Glutamatergic neuron (in vitro differentiated cells): ENCODE measurements around the gene PPP4R4. TPM values are rescaled to one million over a fixed set of nuclear protein-coding genes. Genes with fewer than 3 reads are reported as not detected.

Experiments
- DNase-seq: peaks from one replicate; pipeline ENCODE4 v3.0.0; 2022
- H3K27ac Mint-ChIP-seq: one replicate; pipeline ENCODE4 v1.8.0; 2020; ENCODE audit warnings: mild to moderate bottlenecking, mixed read lengths, inconsistent platforms; ENCODE audit not compliant: unreplicated experiment
- H3K27me3 Mint-ChIP-seq: one replicate; pipeline ENCODE4 v1.8.0; 2020; ENCODE audit warnings: mild to moderate bottlenecking, moderate library complexity, mixed read lengths, inconsistent platforms; ENCODE audit not compliant: unreplicated experiment
- H3K36me3 Mint-ChIP-seq: one replicate; pipeline ENCODE4 v1.8.0; 2020; ENCODE audit warnings: mild to moderate bottlenecking, mixed read lengths, inconsistent platforms; ENCODE audit not compliant: unreplicated experiment
- H3K4me1 Mint-ChIP-seq: one replicate; pipeline ENCODE4 v1.8.0; 2020; ENCODE audit warnings: mild to moderate bottlenecking, low read depth, mixed read lengths, inconsistent platforms; ENCODE audit not compliant: unreplicated experiment
- H3K4me3 Mint-ChIP-seq: one replicate; pipeline ENCODE4 v1.8.0; 2020; ENCODE audit warnings: mild to moderate bottlenecking, mixed read lengths, inconsistent platforms; ENCODE audit not compliant: unreplicated experiment
- H3K9me3 Mint-ChIP-seq: one replicate; pipeline ENCODE4 v1.8.0; 2020; ENCODE audit warnings: mild to moderate bottlenecking, moderate library complexity, mixed read lengths, inconsistent platforms; ENCODE audit not compliant: unreplicated experiment
- CTCF ChIP-seq: fragments of 200-600 bp; sonication (generic); IDR thresholded peaks from one replicate; pipeline ENCODE4 v1.5.0; 2021; ENCODE audit not compliant: partially characterized antibody, unreplicated experiment
- long read RNA-seq: library from polyadenylated mRNA; unstranded; transcript quantifications from one replicate; pipeline ENCODE4 v2.0.0, GENCODE V29; 2020; ENCODE audit not compliant: unreplicated experiment
- total RNA-seq: library from RNA; stranded (reverse); fragmentation: NEBNext Ultra II Directional; extraction: Animal tissue kit (Norgen Biotek cat#: 25700); gene quantifications from one replicate; pipeline ENCODE4 v1.2.1, GENCODE V29; 2021; ENCODE audit not compliant: unreplicated experiment

Gene PPP4R4
- 1.6 TPM for total RNA-seq
- long read RNA-seq: 0 reads

- peak within 1 kb of the TSS; percentile 86 for H3K4me3 Mint-ChIP-seq
- H3K27me3 Mint-ChIP-seq: peaks cover 9% of the 10 kb centered on the region
- peaks cover 2% of the 10 kb centered on the region for H3K9me3 Mint-ChIP-seq
- no peak for TF ChIP-seq CTCF
- H3K4me1 Mint-ChIP-seq: peaks cover 16% of the 10 kb centered on the region
- DNase-seq: peak; percentile 98
- H3K36me3 Mint-ChIP-seq: no peaks in the 10 kb centered on the region
- H3K27ac Mint-ChIP-seq: peak within 1 kb of the TSS; percentile 83
These were observed at the start of gene PPP4R4 for GRCh38 chr14:94173885-94174603. PPP4R4 (plus strand) TSS chr14:94174322; CDS start chr14:94174466, 144 bp downstream.

GRCh38 chr14:94124582-94125377 lies 49.3 kb upstream of the PPP4R4 start:
- DNase-seq: no peak
- Mint-ChIP-seq H3K27ac (no peak overlapping the region), H3K4me3 (no peak overlapping the region), H3K4me1 (no peaks in the 10 kb centered on the region), H3K9me3 (peaks cover 11% of the 10 kb centered on the region), H3K36me3 (peaks cover 17% of the 10 kb centered on the region), H3K27me3 (peaks cover 2% of the 10 kb centered on the region)
- no peak for TF ChIP-seq CTCF

- H3K36me3 Mint-ChIP-seq: peaks cover 17% of the 10 kb centered on the region
- H3K27ac Mint-ChIP-seq: no peak overlapping the region
- no peak overlapping the region for H3K4me3 Mint-ChIP-seq
- H3K4me1 Mint-ChIP-seq: no peaks in the 10 kb centered on the region
- no peak for DNase-seq
- peaks cover 13% of the 10 kb centered on the region for H3K9me3 Mint-ChIP-seq
- peaks cover 2% of the 10 kb centered on the region for H3K27me3 Mint-ChIP-seq
- no peak for TF ChIP-seq CTCF
These were observed 48.3 kb upstream of the PPP4R4 start for GRCh38 chr14:94125659-94126418.

GRCh38 chr14:94126419-94126677 lies 47.8 kb upstream of the PPP4R4 start:
- H3K36me3 Mint-ChIP-seq: peaks cover 17% of the 10 kb centered on the region
- H3K4me1 Mint-ChIP-seq: no peaks in the 10 kb centered on the region
- no peak for DNase-seq
- H3K9me3 Mint-ChIP-seq: peaks cover 13% of the 10 kb centered on the region
- TF ChIP-seq CTCF: no peak
- no peak overlapping the region for H3K4me3 Mint-ChIP-seq
- no peak overlapping the region for H3K27ac Mint-ChIP-seq
- H3K27me3 Mint-ChIP-seq: peaks cover 2% of the 10 kb centered on the region
